Upper lobe of right lung (tissue), 1 donor: ENCODE data around the gene MAZ. TPM values are rescaled to one million over a fixed set of nuclear protein-coding genes. Genes with fewer than 3 reads are reported as not detected.

Experiments used
- ATAC-seq: fragments of 200-7000 bp; cut with Tn5 transposase; one replicate; pipeline ENCODE4 v1.9.1; 2020; ENCODE audit warnings: mild to moderate bottlenecking, moderate library complexity
- DNase-seq: peaks from one replicate; pipeline ENCODE4 v3.0.0-alpha.2; 2020
- H3K27ac ChIP-seq: fragments of 200-600 bp; one replicate; pipeline ENCODE4 v1.8.0; 2022
- H3K27me3 ChIP-seq: fragments of 200-600 bp; one replicate; pipeline ENCODE4 v1.8.0; 2022; ENCODE audit warnings: mild to moderate bottlenecking
- H3K36me3 ChIP-seq: fragments of 200-600 bp; one replicate; pipeline ENCODE4 v1.8.0; 2022
- H3K4me1 ChIP-seq: fragments of 200-600 bp; one replicate; pipeline ENCODE4 v1.8.0; 2022
- H3K4me3 ChIP-seq: fragments of 200-600 bp; one replicate; pipeline ENCODE4 v1.8.0; 2022; ENCODE audit warnings: mild to moderate bottlenecking
- H3K9me3 ChIP-seq: fragments of 200-600 bp; one replicate; pipeline ENCODE4 v1.8.0; 2022
- CTCF ChIP-seq: fragments of 200-600 bp; IDR thresholded peaks from one replicate; pipeline ENCODE4 v1.8.0; 2022; ENCODE audit warnings: antibody characterized with exemption
- intact Hi-C: fragments of 100-400 bp; cut with DNase I; formaldehyde crosslinking; loops from one replicate; pipeline ENCODE4 v1.11.0; 2022
- total RNA-seq: library from RNA; stranded (reverse); fragmentation: NEBNext Ultra II Directional; extraction: Animal tissue kit (Norgen Biotek cat#: 25700); gene quantifications from one replicate; pipeline ENCODE4 v1.2.1, GENCODE V29; 2021
- donor health status: DM: no; HTN: yes; CAD: no; lungs with severe emphysema.

The MAZ gene
- total RNA-seq, 1 donor from 2014 or later = 148 TPM

DNA sequence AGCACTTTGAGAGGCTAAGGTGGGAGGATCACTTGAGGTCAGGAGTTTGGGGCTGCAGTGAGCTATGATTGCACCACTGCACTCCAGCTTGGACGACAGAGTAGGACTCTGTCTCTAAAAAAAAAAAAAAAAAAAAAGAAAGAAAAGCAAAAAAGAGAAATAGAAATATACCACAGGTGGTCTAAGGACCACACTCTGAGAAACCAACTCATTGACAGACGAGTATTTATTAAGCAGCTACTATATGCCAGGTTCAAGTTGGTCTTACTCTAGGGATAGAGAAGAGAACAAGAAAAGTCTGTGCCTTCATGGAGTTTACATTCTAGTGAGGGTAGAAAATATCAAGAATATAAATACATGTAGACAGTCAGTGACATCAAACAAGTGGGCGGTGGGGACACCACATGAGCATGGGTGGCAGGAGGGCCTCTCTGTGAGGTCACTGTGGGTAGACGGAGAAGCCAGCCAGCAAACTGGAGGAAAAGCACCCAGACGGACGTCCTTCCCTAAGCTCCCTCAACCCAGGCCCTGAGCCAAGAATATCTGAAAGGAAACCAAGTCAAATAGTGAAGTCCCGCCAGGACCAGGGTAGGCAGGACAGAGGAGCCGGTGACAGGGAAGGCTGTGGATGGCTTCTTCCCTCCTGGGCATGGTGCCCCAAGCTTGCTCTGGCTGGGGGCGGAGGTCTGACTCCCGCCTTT is 52.0 kb downstream of the MAZ start:
- ATAC-seq = no peak
- TF ChIP-seq CTCF = no peak
- intact Hi-C loops = loop anchor here (10.0 kb wide), 1 partner anchor 147 kb away; no protein-coding TSS in a partner anchor
- Histone ChIP-seq H3K27me3 (no peaks in the 10 kb centered on the region), H3K4me1 (peaks cover 12% of the 10 kb centered on the region), H3K36me3 (peaks cover 32% of the 10 kb centered on the region), H3K4me3 (no peak overlapping the region), H3K9me3 (no peaks in the 10 kb centered on the region), H3K27ac (no peak overlapping the region)
- DNase-seq = no peak

DNA sequence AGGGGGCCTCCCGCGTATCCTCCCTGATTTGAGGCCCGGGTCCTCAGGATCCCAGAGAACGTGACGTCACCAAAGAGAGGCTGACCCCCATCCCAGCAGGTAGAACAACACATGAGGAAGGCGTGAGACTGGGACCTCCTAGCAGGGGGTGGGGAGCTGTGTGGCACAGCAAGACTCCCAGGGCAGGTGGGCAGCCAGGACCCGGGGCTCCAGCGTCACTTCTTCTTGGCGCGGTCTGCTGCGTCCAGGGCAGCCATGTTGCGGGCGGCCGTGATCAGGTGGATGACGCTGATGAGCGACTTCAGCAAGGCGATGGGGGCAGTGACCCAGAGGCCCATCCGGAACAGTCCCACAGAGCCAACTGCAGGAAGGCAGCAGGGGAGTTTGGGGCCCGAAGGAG is 52.6 kb downstream of the MAZ start:
- peaks cover 32% of the 10 kb centered on the region for H3K36me3 ChIP-seq
- no peak for ATAC-seq
- DNase-seq = no peak
- peaks cover 16% of the 10 kb centered on the region for H3K4me1 ChIP-seq
- no peaks in the 10 kb centered on the region for H3K9me3 ChIP-seq
- intact Hi-C loops = loop anchor here (10.0 kb wide), 1 partner anchor 146 kb away; no protein-coding TSS in a partner anchor
- no peak overlapping the region for H3K27ac ChIP-seq
- TF ChIP-seq CTCF = no peak
- no peaks in the 10 kb centered on the region for H3K27me3 ChIP-seq
- no peak overlapping the region for H3K4me3 ChIP-seq

- no peak overlapping the region for H3K27ac ChIP-seq
- H3K27me3 ChIP-seq = no peaks in the 10 kb centered on the region
- TF ChIP-seq CTCF = no peak
- intact Hi-C loops = no loop called here
- H3K9me3 ChIP-seq = no peaks in the 10 kb centered on the region
- ATAC-seq (no peak), DNase-seq (no peak)
- H3K36me3 ChIP-seq = peaks cover 32% of the 10 kb centered on the region
- H3K4me3 ChIP-seq = no peak overlapping the region
- peaks cover 16% of the 10 kb centered on the region for H3K4me1 ChIP-seq
These were observed 53.9 kb downstream of the MAZ start for GRCh38 chr16:29860218-29860617.

Other genes with a start within 250 kb of the MAZ start
- 70.7 TPM for gene SPN, start 143.3 kb upstream of the MAZ start, total RNA-seq
- gene QPRT, start 127.3 kb upstream of the MAZ start, total RNA-seq = 15.0 TPM
- gene C16orf54, start 60.5 kb upstream of the MAZ start, total RNA-seq = 7.3 TPM
- not detected for gene ZG16, start 28.3 kb upstream of the MAZ start, total RNA-seq
- 19.8 TPM for gene KIF22, start 15.8 kb upstream of the MAZ start, total RNA-seq
- 2.7 TPM for gene PRRT2, start 5.7 kb downstream of the MAZ start, total RNA-seq
- 15.2 TPM for gene PAGR1, start 9.6 kb downstream of the MAZ start, total RNA-seq
- gene MVP, start 13.9 kb downstream of the MAZ start, total RNA-seq = 247 TPM
- gene CDIPT, start 56.7 kb downstream of the MAZ start, total RNA-seq = 83.2 TPM
- gene SEZ6L2, start 93.0 kb downstream of the MAZ start, total RNA-seq = 11.9 TPM
- gene ASPHD1, start 94.0 kb downstream of the MAZ start, total RNA-seq = 4.4 TPM
- gene KCTD13, start 119.7 kb downstream of the MAZ start, total RNA-seq = 23.5 TPM
- gene TMEM219, start 155.6 kb downstream of the MAZ start, total RNA-seq = 133 TPM
- gene TAOK2, start 167.3 kb downstream of the MAZ start, total RNA-seq = 75.4 TPM
- 20.3 TPM for gene HIRIP3, start 189.1 kb downstream of the MAZ start, total RNA-seq
- 65.3 TPM for gene INO80E, start 189.7 kb downstream of the MAZ start, total RNA-seq
- 2.6 TPM for gene DOC2A, start 204.5 kb downstream of the MAZ start, total RNA-seq
- gene C16orf92, start 216.7 kb downstream of the MAZ start, total RNA-seq = not detected
- not detected for gene TLCD3B, start 224.7 kb downstream of the MAZ start, total RNA-seq